IMR-90 (cell line): ENCODE measurements around the gene PCBP3. TPM values are rescaled to one million over a fixed set of nuclear protein-coding genes. Genes with fewer than 3 reads are reported as not detected.

Experiments used
- ATAC-seq: fragments of 200-7000 bp; cut with Tn5 transposase; 2 replicates; pipeline ENCODE4 v1.9.1; 2020; ENCODE audit warnings: low read depth, mild to moderate bottlenecking, moderate library complexity
- BruUV-seq: library from RNA; stranded (reverse); fragments of 400-500 nt; replicated peaks from 2 replicates; lab custom pipeline; 2021; lab: Mats Ljungman, UMichigan
- CTCF ChIA-PET: fragments of 300-600 bp; formaldehyde crosslinking; extraction: SDS; loops from one replicate; lab custom pipeline; 2021; ENCODE audit warnings: antibody characterized with exemption; lab: Yijun Ruan, JAX
- POLR2A ChIA-PET: fragments of 300-600 bp; sonication (Branson Sonifier 250); formaldehyde crosslinking; loops from one replicate; lab custom pipeline; 2022; ENCODE audit warnings: antibody characterized with exemption; ENCODE audit not compliant: unreplicated experiment; lab: Charles Lee
- DNase-seq: peaks from one replicate; pipeline ENCODE4 v3.0.0; 2013
- H2AFZ ChIP-seq: replicated peaks from 2 replicates; pipeline ENCODE3; 2013; ENCODE audit warnings: low read length, mild to moderate bottlenecking; ENCODE audit not compliant: poor library complexity
- H2AK5ac ChIP-seq: 2 replicates; pipeline ENCODE4 v1.6.1; 2013; ENCODE audit warnings: low read depth, low read length, inconsistent platforms
- H2AK9ac ChIP-seq: replicated peaks from 2 replicates; pipeline ENCODE3; 2013; ENCODE audit warnings: mild to moderate bottlenecking, low read depth, low read length, moderate library complexity; ENCODE audit not compliant: poor library complexity
- H2BK120ac ChIP-seq: 2 replicates; pipeline ENCODE4 v1.6.1; 2013; ENCODE audit warnings: low read depth, low read length, inconsistent platforms
- H2BK15ac ChIP-seq: 3 replicates; pipeline ENCODE4 v1.6.1; 2013; ENCODE audit warnings: low read depth, low read length, inconsistent platforms
- H2BK20ac ChIP-seq: 2 replicates; pipeline ENCODE4 v1.6.1; 2013; ENCODE audit warnings: low read depth, mild to moderate bottlenecking, inconsistent platforms, low read length, moderate library complexity
- H2BK5ac ChIP-seq: 2 replicates; pipeline ENCODE4 v1.6.1; 2013; ENCODE audit warnings: mild to moderate bottlenecking, low read depth, low read length, inconsistent platforms; ENCODE audit not compliant: poor library complexity, severe bottlenecking
- H3K14ac ChIP-seq: replicated peaks from 2 replicates; pipeline ENCODE4 v1.6.1; 2013; ENCODE audit warnings: low read depth, low read length, inconsistent platforms
- H3K18ac ChIP-seq: 2 replicates; pipeline ENCODE4 v1.6.1; 2013; ENCODE audit warnings: low read depth, low read length, control low read depth
- H3K23ac ChIP-seq: 2 replicates; pipeline ENCODE4 v1.6.1; 2013; ENCODE audit warnings: low read depth, low read length, inconsistent platforms
- H3K27ac ChIP-seq: 2 replicates; pipeline ENCODE4 v1.5.1; 2013; ENCODE audit warnings: mild to moderate bottlenecking, control low read depth, low read length; ENCODE audit not compliant: insufficient read depth
- H3K27me3 ChIP-seq: 2 replicates; pipeline ENCODE4 v1.6.1; 2013; ENCODE audit warnings: low read length; ENCODE audit not compliant: control insufficient read depth, insufficient read depth
- H3K36me3 ChIP-seq: 2 replicates; pipeline ENCODE4 v1.6.1; 2013; ENCODE audit warnings: low read length, mixed read lengths; ENCODE audit not compliant: control insufficient read depth, insufficient read depth
- H3K4ac ChIP-seq: 2 replicates; pipeline ENCODE4 v1.6.1; 2013; ENCODE audit warnings: low read depth, low read length, inconsistent platforms
- H3K4me1 ChIP-seq: 2 replicates; pipeline ENCODE4 v1.6.1; 2013; ENCODE audit warnings: low read length, mixed read lengths; ENCODE audit not compliant: control insufficient read depth, insufficient read depth
- H3K4me2 ChIP-seq: 2 replicates; pipeline ENCODE4 v1.6.1; 2013; ENCODE audit warnings: low read depth, mild to moderate bottlenecking, control low read depth, low read length, moderate library complexity
- H3K4me3 ChIP-seq: 2 replicates; pipeline ENCODE4 v1.5.1; 2013; ENCODE audit warnings: low read depth, mild to moderate bottlenecking, control low read depth, low read length, moderate library complexity; ENCODE audit not compliant: insufficient read depth
- H3K56ac ChIP-seq: 2 replicates; pipeline ENCODE4 v1.6.1; 2013; ENCODE audit warnings: low read length, inconsistent platforms; ENCODE audit not compliant: insufficient read depth; ENCODE audit errors: extremely low read depth
- H3K79me1 ChIP-seq, 2 experiments: 2 replicates each; pipeline ENCODE4 v1.6.1; 2013; ENCODE audit warnings: low read length in 2 of 2, inconsistent platforms in 1 of 2, low read depth in 1 of 2
- H3K9ac ChIP-seq: 2 replicates; pipeline ENCODE4 v1.6.1; 2013; ENCODE audit warnings: low read depth, low read length, control low read depth
- H3K9me1 ChIP-seq: 2 replicates; pipeline ENCODE4 v1.6.1; 2013; ENCODE audit warnings: low read length, inconsistent platforms; ENCODE audit not compliant: insufficient read depth
- H3K9me3 ChIP-seq: 2 replicates; pipeline ENCODE4 v1.6.1; 2013; ENCODE audit warnings: low read length; ENCODE audit not compliant: control insufficient read depth, insufficient read depth
- H4K20me1 ChIP-seq: 2 replicates; pipeline ENCODE4 v1.6.1; 2013; ENCODE audit warnings: low read length, inconsistent platforms; ENCODE audit not compliant: insufficient read depth
- H4K5ac ChIP-seq: 2 replicates; pipeline ENCODE4 v1.6.1; 2013; ENCODE audit warnings: mild to moderate bottlenecking, low read depth, low read length, control low read depth
- H4K8ac ChIP-seq, 2 experiments: 2 replicates each; pipeline ENCODE4 v1.6.1; 2013; ENCODE audit warnings: low read depth in 2 of 2, low read length in 2 of 2, control low read depth in 1 of 2, inconsistent platforms in 1 of 2
- H4K91ac ChIP-seq: 2 replicates; pipeline ENCODE4 v1.6.1; 2013; ENCODE audit warnings: low read depth, low read length, inconsistent platforms; ENCODE audit not compliant: insufficient read depth
- BHLHE40 ChIP-seq: fragments of 150-350 bp; IDR thresholded peaks from 2 replicates; pipeline ENCODE4 v1.6.1; 2016; ENCODE audit warnings: mild to moderate bottlenecking, low read depth, low read length
- CEBPB ChIP-seq: IDR thresholded peaks from 2 replicates; pipeline ENCODE4 v1.6.1; 2012; ENCODE audit warnings: low read depth, low read length, improper control_type of control experiment
- CHD1 ChIP-seq: IDR thresholded peaks from 2 replicates; pipeline ENCODE4 v1.6.1; 2012; ENCODE audit warnings: low read depth, low read length, improper control_type of control experiment
- CTCF ChIP-seq: conservative IDR thresholded peaks from 2 replicates; pipeline ENCODE4 v1.5.1; 2012; ENCODE audit warnings: mild to moderate bottlenecking, low read depth, low read length, improper control_type of control experiment
- ELK1 ChIP-seq: fragments of 150-350 bp; IDR thresholded peaks from 2 replicates; pipeline ENCODE4 v1.6.1; 2016; ENCODE audit warnings: low read depth, mild to moderate bottlenecking, low read length, moderate library complexity, borderline replicate concordance
- FOS ChIP-seq: fragments of 150-350 bp; IDR thresholded peaks from 2 replicates; pipeline ENCODE4 v1.6.1; 2016; ENCODE audit warnings: low read depth, low read length
- MAFK ChIP-seq: IDR thresholded peaks from 2 replicates; pipeline ENCODE4 v1.6.1; 2012; ENCODE audit warnings: low read depth, low read length, improper control_type of control experiment
- MAZ ChIP-seq: IDR thresholded peaks from 2 replicates; pipeline ENCODE4 v1.6.1; 2012; ENCODE audit warnings: low read depth, mild to moderate bottlenecking, low read length, improper control_type of control experiment, moderate library complexity, borderline replicate concordance
- MXI1 ChIP-seq: IDR thresholded peaks from 2 replicates; pipeline ENCODE4 v1.6.1; 2012; ENCODE audit warnings: low read depth, mild to moderate bottlenecking, low read length, moderate library complexity, borderline replicate concordance
- NFE2L2 ChIP-seq: fragments of 150-350 bp; IDR thresholded peaks from 2 replicates; pipeline ENCODE4 v1.6.1; 2016; ENCODE audit warnings: low read depth, mild to moderate bottlenecking, low read length
- POLR2A ChIP-seq: IDR thresholded peaks from 2 replicates; pipeline ENCODE4 v1.6.1; 2012; ENCODE audit warnings: mild to moderate bottlenecking, low read depth, low read length
- RAD21 ChIP-seq: IDR thresholded peaks from 2 replicates; pipeline ENCODE4 v1.6.1; 2012; ENCODE audit warnings: low read length, improper control_type of control experiment
- RCOR1 ChIP-seq: IDR thresholded peaks from 2 replicates; pipeline ENCODE4 v1.6.1; 2012; ENCODE audit warnings: mild to moderate bottlenecking, low read length, improper control_type of control experiment; ENCODE audit not compliant: insufficient replicate concordance
- RFX5 ChIP-seq: IDR thresholded peaks from 2 replicates; pipeline ENCODE4 v1.8.0; 2012; ENCODE audit warnings: low read depth, mild to moderate bottlenecking, low read length, moderate library complexity
- SMC3 ChIP-seq: fragments of 150-350 bp; IDR thresholded peaks from 2 replicates; pipeline ENCODE4 v1.6.1; 2016; ENCODE audit warnings: low read depth, mild to moderate bottlenecking, antibody characterized with exemption, low read length, moderate library complexity
- USF2 ChIP-seq: fragments of 150-350 bp; IDR thresholded peaks from 2 replicates; pipeline ENCODE4 v1.6.1; 2017; ENCODE audit warnings: mild to moderate bottlenecking, antibody characterized with exemption, low read length, low read depth
- WGBS, 2 experiments: methylation state at CpG; one replicate each; pipeline versions ENCODE4 v1.1.5 to v1.1.7; 2013; ENCODE audit warnings: missing lambda C conversion rate in 2 of 2; ENCODE audit not compliant: insufficient read length in 1 of 2; ENCODE audit errors: extremely low coverage in 2 of 2; 5-methylcytosine and 5-hydroxymethylcytosine counted together
- dilution Hi-C: fragments of 300-500 bp; cut with HindIII; formaldehyde crosslinking; loops from one replicate; pipeline ENCODE4 v1.14.3; 2018; ENCODE audit warnings: low sequenced_read_pairs; ENCODE audit not compliant: unreplicated experiment
- in situ Hi-C: fragments of 300-500 bp; cut with MboI; formaldehyde crosslinking; loops from 3 replicates; pipeline ENCODE4 v1.14.3; 2019; ENCODE audit warnings: low sequenced_read_pairs, inconsistent platforms, mixed read lengths
- intact Hi-C: fragments of 100-400 bp; cut with micrococcal nuclease; formaldehyde crosslinking; loops from 2 replicates; pipeline ENCODE4 v1.10.0; 2022
- polyA plus RNA-seq, 3 experiments: library from polyadenylated mRNA; depleted of rRNA; stranded (reverse); fragments of >200 nt; gene quantifications; 2 replicates each; pipeline ENCODE4 v1.2.3, GENCODE V29; 2012; ENCODE audit warnings: low replicate concordance in 1 of 3
- total RNA-seq: library from RNA; depleted of rRNA; stranded (reverse); fragments of >200 nt; gene quantifications from 2 replicates; pipeline ENCODE4 v1.2.3, GENCODE V29; 2012

Gene PCBP3
- total and polyA plus RNA-seq, 2 of the 4 experiments (the other 2 are of a cell fraction) = 2.9 to 3.9 TPM

DNA sequence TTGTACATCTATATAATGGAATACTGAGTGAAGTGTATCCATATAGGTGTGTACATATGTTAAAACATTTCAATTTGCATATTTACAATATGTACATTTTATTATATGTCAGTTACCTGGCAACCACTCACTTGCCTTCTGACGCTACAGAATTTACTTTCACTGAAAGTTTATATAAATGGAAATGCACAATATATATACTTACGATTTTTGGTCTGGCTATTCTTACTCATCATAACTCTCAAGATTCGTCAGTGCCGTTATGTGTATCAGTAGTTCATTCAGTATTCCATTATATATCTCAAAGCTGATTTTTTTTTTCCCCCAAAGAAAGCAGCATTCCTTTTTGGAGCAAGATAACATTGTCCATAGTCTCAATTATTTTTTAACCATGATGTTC lies 138.2 kb downstream of the PCBP3 start:
- H3K18ac ChIP-seq = no peak overlapping the region
- no peak overlapping the region for H3K27ac ChIP-seq
- H2BK15ac ChIP-seq = no peak overlapping the region
- BruUV-seq = no TSS peak
- H2AK9ac ChIP-seq = no peak overlapping the region
- no peaks in the 10 kb centered on the region for H3K27me3 ChIP-seq
- no peak overlapping the region for H2AK5ac ChIP-seq
- in situ Hi-C loops = no loop called here
- no peak overlapping the region for H2AFZ ChIP-seq
- no peaks in the 10 kb centered on the region for H3K4me1 ChIP-seq
- H2BK5ac ChIP-seq = no peak overlapping the region
- H3K9me1 ChIP-seq = no peaks in the 10 kb centered on the region; the same call in 1 of the 2 replicates
- intact Hi-C loops = no loop called here
- no CpG with 5 or more reads among the region's 4 CpGs for WGBS, 2 experiments
- H3K23ac ChIP-seq = no peak overlapping the region
- H3K4me3 ChIP-seq = no peak overlapping the region
- dilution Hi-C loops = no loop called here
- H3K14ac ChIP-seq = no peak overlapping the region
- H3K4me2 ChIP-seq = no peak overlapping the region
- no peak overlapping the region for H2BK20ac ChIP-seq
- H3K56ac ChIP-seq = no peak overlapping the region
- POLR2A ChIA-PET = no interaction called here
- no peak overlapping the region for H2BK120ac ChIP-seq
- H3K9me3 ChIP-seq = peaks cover 5% of the 10 kb centered on the region
- H4K5ac ChIP-seq = no peak overlapping the region
- no peak overlapping the region for H4K8ac ChIP-seq
- CTCF ChIA-PET = no interaction called here
- no peaks in the 10 kb centered on the region for H3K36me3 ChIP-seq
- no peaks in the 10 kb centered on the region for H3K79me1 ChIP-seq
- no peak overlapping the region for H4K91ac ChIP-seq
- no peak overlapping the region for H3K4ac ChIP-seq
- DNase-seq = no peak
- H4K20me1 ChIP-seq = no peaks in the 10 kb centered on the region
- no peak for TF ChIP-seq NFE2L2
- TF ChIP-seq CTCF = no peak
- no peak for TF ChIP-seq RAD21
- TF ChIP-seq RCOR1 = no peak
- no peak for TF ChIP-seq CEBPB
- TF ChIP-seq FOS = no peak
- TF ChIP-seq MXI1 = no peak
- TF ChIP-seq USF2 = no peak
- no peak for TF ChIP-seq MAFK
- TF ChIP-seq CHD1 = no peak
- no peak for TF ChIP-seq POLR2A
- no peak for TF ChIP-seq BHLHE40
- no peak for TF ChIP-seq MAZ
- TF ChIP-seq SMC3 = no peak
- no peak for TF ChIP-seq RFX5
- no peak for TF ChIP-seq ELK1
- H3K9ac ChIP-seq = no peak overlapping the region
- ATAC-seq = no peak
